ENCODE data around the gene PMS1.
"Not testable (repeated sequence)": the region's sequence is repeated elsewhere in the genome, so short reads cannot be mapped to it uniquely, and the experiment has no call there.

The PMS1 gene

GRCh38 chr2:189818249-189819038 lies 34.2 kb downstream of the PMS1 start:
- DNase-seq (ENCODE audit: low read depth in 2 of 2): no peak

DNA sequence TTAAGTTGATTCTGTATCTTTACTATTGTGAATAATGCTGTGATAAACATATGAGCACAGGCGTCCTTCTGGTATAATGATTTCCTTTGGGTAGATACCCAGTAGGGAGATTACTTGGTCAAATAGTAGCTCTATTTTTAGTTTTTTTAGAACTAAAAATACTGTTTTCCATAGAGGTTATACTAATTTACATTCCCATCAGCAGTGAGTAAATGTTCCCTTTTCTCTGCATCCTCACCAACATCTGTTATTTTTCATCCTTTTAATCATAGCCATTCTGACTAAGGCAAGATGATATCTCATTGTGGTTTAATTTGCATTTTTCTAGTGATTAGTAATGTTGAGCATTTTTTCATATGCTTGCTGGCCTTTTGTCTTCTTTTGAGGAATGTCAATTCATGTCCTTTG lies 35.1 kb downstream of the PMS1 start:
- no peak for DNase-seq (ENCODE audit: low read depth in 2 of 2)

GRCh38 chr2:189821953-189822748 lies 37.9 kb downstream of the PMS1 start:
- DNase-seq (ENCODE audit: low read depth in 2 of 2): no peak

DNA sequence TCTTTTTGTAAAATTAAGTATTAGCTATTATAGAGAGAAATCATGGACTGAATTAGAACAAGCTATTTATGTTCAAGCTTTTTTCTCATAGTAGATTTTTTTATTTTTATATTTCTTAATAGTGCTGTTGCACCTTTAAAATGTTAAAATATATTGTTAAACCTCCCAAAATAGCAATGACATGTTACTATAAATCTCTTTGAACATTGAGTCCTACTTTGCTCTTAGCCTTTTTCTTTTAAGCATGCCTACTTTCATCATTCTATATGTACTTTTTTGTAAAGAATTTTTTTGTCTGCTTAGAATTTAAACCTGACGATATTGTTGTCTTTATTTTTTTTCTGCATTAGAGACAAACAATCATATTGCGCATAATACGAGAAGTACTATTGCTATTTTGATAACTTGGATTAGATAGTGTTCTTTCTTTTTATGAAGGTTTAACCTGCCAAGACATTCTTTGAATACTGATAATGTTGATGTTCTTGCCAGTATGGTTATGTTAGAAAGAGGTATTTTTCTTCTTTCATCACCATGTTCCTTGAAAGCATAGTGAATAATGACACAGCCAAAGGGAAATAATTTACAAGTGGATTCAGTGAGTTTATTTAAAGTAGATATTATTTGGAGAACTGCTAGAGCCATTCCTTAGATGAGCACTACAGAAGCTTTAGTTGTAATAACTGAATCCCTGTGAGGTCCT lies 40.6 kb downstream of the PMS1 start:
- DNase-seq (ENCODE audit: low read depth in 2 of 2): no peak

DNA sequence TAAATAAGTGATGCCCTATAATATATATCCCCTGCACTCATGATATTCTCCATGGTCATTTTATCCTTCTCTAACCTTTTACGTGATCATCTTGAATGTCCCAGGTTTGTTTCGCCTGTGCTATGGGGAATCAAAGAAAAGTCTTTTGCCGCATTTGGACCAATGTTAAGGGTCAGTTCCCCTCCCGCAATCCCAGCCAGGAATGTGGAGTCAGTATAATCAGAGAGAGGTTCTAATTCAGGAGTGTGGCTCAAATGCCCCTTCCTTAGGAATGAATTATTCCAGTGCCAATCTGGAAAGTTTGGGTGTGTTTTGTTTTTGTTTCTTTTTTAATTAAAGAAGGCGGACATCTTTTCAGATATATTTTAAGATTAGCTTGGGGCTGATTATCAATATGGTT lies 41.8 kb downstream of the PMS1 start:
- no peak for DNase-seq (ENCODE audit: low read depth in 2 of 2)

DNA sequence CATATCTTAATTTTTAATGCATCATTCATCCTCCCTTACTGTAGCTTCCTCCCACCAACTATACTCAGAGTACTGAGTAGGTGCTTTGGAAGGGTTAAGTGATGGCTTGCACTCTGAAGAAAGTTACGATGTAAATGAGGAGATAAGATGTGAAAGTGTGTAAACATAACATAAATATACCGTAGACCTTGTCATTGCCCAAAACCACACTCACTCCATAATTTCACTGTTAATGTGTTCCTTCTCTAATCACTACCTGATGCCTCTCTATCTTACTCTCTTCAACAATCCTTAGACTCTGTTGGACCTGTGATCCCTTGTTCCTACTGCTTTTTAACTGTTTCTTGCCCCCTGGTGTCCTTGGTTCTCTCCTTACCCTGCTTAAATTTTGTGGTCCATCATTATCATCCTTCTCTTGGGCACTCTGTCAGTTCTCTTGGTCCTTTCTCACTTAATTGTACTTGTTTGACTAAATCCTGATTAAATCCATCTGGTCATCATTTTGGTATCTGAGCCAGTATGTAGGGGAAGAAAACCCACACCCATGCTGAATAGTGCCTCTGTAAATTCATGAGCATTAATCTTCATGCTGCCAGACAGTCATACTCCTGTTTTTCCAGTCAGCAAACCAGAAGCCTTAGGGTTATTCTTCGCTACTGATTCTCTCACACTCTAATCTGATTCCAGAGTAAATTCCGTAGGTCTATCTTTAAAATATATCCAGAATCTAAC lies 45.0 kb downstream of the PMS1 start:
- DNase-seq (ENCODE audit: low read depth in 2 of 2): no peak

DNA sequence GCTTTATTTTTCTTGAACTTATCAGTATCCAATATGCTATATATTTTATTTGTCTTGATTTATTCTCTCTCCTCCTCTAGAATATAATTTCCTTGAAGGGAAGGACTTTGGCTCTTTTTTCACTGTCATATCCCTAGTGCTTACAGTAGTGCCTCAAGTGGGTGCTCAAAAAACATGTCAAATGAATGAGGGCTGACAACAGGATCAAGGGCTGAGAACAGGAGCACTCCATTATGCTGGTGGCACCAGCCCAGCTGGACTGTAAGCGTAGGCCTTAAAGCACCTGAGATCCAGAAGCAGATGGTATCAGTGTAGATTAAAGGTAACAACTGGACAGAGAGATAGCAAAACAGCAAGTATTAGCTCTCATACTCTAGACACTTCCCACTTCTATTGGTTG lies 46.3 kb downstream of the PMS1 start:
- DNase-seq (ENCODE audit: low read depth in 2 of 2): no peak

GRCh38 chr2:189834059-189834458 lies 49.8 kb downstream of the PMS1 start:
- DNase-seq (ENCODE audit: low read depth in 2 of 2): no peak

DNA sequence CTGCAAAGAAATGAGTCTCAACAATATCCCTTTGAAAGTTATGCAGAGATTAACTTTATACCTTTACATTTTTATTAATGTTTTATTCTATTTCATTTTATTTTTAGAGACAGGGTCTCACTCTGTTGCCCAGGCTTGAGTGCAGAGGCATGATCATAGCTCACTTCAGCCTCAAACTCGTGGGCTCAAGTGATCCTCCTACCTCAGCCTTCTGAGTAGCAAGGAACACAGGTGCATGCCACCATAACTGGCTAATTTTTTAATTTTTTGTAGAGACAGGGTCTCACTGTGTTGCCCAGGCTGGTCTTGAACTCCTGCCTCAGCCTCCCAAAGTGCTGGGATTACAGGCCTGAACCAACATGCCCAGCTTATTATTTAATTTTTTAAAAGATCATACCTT lies 50.4 kb downstream of the PMS1 start:
- DNase-seq (ENCODE audit: low read depth in 2 of 2): not testable (repeated sequence)

DNA sequence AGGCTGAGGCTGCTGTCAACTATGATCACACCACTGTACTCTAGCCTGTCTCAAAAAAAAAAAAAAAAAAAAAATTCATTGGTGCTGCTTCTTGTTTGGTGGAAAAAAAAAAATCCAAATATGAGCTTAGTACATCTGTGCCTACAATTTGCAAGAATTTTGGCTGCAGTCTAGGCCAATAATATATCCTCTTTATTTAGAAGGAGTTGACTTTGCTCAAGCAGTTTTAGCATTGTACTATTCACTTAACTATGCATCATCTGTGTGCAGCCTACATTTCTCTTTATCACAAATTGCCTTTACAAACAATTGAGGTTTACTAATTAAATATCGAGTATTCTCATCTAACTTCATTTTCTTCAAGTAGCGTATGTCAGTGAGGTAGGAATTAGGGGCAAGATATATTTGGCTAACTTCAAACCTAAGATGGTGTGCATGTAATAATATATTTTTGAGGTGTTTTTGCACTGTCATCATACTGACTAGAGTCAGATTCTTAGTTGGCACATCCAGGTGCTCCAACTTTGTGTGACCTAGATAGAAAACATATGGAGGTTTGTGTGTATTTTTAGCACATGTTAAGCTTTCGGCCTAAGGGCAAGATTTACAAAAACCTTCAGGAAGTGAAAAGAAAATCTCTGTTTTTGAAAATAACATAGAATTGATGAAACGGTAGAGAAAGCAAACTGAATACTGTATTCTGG lies 51.8 kb downstream of the PMS1 start:
- DNase-seq (ENCODE audit: low read depth in 2 of 2): no peak

DNA sequence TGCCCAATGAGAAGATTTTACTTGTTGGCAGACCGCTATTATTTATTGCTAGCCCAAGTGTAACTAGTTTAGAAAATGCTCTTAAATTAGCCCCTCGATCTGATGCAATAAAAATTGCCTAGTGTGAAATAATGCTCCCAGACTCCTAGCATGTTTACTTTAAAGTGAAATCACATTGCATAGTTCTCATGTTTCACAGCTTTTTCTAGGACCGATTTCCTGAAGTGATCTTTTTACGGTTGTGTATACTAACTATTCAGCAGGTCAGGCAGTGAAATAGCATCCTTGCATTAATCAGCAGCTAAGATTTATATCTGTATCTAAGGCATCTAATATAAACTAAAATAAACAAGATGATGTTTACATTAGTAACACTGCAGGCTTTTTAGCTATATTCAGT lies 52.4 kb downstream of the PMS1 start:
- DNase-seq (ENCODE audit: low read depth in 2 of 2): no peak

DNA sequence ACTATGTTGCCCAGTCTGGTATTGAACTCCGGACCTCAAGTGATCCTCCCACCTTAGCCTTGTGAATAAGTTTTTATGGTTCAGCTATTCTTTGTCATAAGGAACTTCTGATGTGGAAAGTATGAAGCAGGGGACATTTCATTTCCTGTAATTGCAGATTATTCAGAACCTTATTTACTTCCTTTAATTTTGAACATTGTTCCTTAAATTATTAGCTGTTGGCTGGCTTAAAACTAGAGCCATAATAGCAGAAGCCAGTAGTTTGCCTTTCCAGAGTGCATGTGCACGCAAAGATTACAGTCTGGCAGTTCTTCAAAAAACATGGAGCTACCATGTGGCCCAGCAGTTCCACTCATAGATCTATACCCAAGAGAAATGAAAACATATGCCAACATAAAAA lies 53.1 kb downstream of the PMS1 start:
- DNase-seq (ENCODE audit: low read depth in 2 of 2): no peak

GRCh38 chr2:189841019-189841418 lies 56.8 kb downstream of the PMS1 start:
- no peak for DNase-seq (ENCODE audit: low read depth in 2 of 2)

GRCh38 chr2:189848276-189848675 lies 64.0 kb downstream of the PMS1 start:
- DNase-seq (ENCODE audit: low read depth in 2 of 2): no peak

DNA sequence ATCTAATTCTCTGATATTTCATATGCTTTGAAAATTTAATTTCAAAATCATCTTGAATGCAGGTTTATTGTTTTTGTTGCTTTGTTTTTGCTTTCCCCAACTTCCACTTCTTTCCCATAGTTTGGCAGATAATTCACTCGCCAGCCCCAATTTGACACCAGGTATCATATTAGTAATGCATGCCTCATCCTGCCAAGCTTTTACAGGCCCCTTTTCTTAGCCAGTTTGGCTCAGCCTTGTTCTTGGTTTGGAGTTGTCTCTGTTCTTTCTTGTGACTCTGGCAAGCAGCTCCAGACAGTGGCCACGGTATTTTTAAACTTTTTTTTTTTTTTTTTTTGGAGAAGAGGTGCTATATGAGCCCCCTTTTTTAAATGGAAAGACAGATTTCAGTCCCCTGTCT lies 65.3 kb downstream of the PMS1 start:
- no peak for DNase-seq (ENCODE audit: low read depth in 2 of 2)

DNA sequence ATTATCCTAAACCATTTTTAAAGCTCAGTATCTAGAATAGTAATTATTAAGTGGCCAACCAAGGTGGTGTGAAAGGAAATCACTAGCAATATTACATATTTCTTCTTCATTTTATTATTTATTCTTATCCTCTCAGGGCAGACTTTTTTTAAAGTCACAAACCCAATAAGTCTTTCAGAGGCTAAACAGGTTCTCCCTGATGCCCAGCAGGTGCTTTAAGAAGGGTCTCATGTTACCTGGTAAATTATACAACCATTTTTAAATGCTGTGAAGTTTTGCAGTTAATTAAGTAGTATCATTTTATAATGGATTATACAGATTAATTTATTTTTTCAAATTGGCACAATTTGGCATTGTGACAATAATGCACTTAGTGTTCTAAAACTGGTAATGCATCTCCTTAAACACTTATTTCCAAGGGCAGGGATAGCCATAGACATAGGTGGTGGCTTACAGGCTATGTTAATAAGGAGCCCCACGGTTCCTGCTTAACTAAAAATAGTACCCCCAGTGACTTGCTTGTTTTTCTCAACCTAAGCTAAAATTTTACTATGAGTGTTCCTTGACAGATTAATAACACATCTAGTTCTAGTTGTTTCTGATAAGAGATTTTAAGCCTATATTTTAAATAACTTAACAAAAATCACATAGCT lies 67.0 kb downstream of the PMS1 start:
- no peak for DNase-seq (ENCODE audit: low read depth in 2 of 2)

DNA sequence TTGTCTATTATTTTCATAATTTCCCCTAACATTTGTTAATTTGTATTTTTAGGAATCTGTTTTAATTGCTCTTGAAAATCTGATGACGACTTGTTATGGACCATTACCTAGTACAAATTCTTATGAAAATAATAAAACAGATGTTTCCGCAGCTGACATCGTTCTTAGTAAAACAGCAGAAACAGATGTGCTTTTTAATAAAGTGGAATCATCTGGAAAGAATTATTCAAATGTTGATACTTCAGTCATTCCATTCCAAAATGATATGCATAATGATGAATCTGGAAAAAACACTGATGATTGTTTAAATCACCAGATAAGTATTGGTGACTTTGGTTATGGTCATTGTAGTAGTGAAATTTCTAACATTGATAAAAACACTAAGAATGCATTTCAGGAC lies 69.9 kb downstream of the PMS1 start:
- DNase-seq (ENCODE audit: low read depth in 2 of 2): no peak

- DNase-seq (ENCODE audit: low read depth in 2 of 2): no peak
These were observed 70.7 kb downstream of the PMS1 start for GRCh38 chr2:189854940-189855339.

DNA sequence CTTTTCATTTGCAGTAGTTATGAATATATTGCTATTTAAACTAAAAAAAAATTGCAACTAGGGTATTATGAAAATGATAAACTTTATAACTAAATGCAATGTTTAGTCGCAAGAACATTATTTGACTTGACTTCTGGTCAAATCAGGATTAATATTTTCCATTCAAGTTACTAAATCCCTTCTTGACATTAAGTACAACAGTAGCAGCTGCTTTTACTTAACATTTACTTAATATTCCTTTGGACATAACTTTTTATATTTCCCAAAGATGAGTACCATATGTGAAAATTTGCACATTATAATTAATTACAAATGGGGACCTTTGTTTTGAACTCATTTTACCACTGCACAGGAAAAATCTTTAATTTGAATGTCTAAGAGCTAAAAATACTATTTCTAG lies 74.0 kb downstream of the PMS1 start:
- DNase-seq (ENCODE audit: low read depth in 2 of 2): no peak

DNA sequence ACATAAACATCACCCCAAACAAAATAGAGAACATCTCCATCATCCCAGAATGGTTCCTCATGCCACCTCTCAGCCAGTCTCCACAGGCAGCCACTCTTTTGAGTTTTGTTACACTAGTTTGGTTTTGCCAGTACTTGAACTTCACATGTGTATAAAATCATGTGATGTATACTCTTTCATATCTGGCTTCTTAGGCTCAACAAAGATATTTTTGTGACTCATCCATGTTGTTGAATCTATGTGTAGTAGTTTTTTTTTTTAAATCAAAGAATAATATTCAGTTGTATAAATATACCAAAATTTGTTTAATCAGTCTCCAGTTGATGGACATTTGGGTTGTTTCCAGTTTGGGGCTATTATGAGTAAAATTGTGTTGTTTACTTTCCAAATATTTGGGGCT lies 75.9 kb downstream of the PMS1 start:
- no peak for DNase-seq (ENCODE audit: low read depth in 2 of 2)

- DNase-seq (ENCODE audit: low read depth in 2 of 2): no peak
These were observed 78.5 kb downstream of the PMS1 start for GRCh38 chr2:189862751-189863150.

Measured in stimulated activated CD8-positive, alpha-beta memory T cell treated with anti-CD3 and anti-CD28 coated beads, Interleukin-15, amount 100 ng/mL, for 48 hours (primary cell).